GM19467 (cell line): Measurements from ENCODE around the gene NOP10.
A peak's percentile ranks its signal among the peaks of the same experiment; 100 is the strongest.
"Not testable (repeated sequence)": the region's sequence is repeated elsewhere in the genome, so short reads cannot be mapped to it uniquely, and the experiment has no call there.

Experiments
- ATAC-seq: cut with Tn5 transposase; IDR thresholded peaks from one replicate; pipeline ENCODE4 v1.9.1; 2021; ENCODE audit warnings: mild to moderate bottlenecking, moderate library complexity; ENCODE audit not compliant: unreplicated experiment

The NOP10 gene

GRCh38 chr15:34359416-34359815 is 16.5 kb upstream of the NOP10 start:
- ATAC-seq: no peak

GRCh38 chr15:34358948-34359347 is 16.0 kb upstream of the NOP10 start:
- no peak for ATAC-seq

GRCh38 chr15:34358367-34358766 is 15.4 kb upstream of the NOP10 start:
- no peak for ATAC-seq

- no peak for ATAC-seq
These were observed 14.7 kb upstream of the NOP10 start for GRCh38 chr15:34357653-34358052.

- no peak for ATAC-seq
These were observed 12.3 kb upstream of the NOP10 start for GRCh38 chr15:34355241-34355640.

GRCh38 chr15:34354286-34354685 is 11.3 kb upstream of the NOP10 start:
- no peak for ATAC-seq

- ATAC-seq: no peak
These were observed 10.7 kb upstream of the NOP10 start for GRCh38 chr15:34353627-34354026.

GRCh38 chr15:34352996-34353395 is 10.1 kb upstream of the NOP10 start:
- not testable (repeated sequence) for ATAC-seq

- ATAC-seq: no peak
These were observed 6.8 kb upstream of the NOP10 start for GRCh38 chr15:34349769-34350168.

GRCh38 chr15:34348735-34349300 is 5.9 kb upstream of the NOP10 start:
- ATAC-seq: no peak

GRCh38 chr15:34347951-34348638 is 5.2 kb upstream of the NOP10 start:
- no peak for ATAC-seq

GRCh38 chr15:34342213-34342736 is 661 bp downstream of the NOP10 start:
- not testable (repeated sequence) for ATAC-seq

GRCh38 chr15:34341381-34342212 is 1.3 kb downstream of the NOP10 start:
- no peak for ATAC-seq

GRCh38 chr15:34339946-34340345 is 3.0 kb downstream of the NOP10 start:
- no peak for ATAC-seq

- no peak for ATAC-seq
These were observed 4.6 kb downstream of the NOP10 start for GRCh38 chr15:34338347-34338746.

GRCh38 chr15:34337557-34338306 is 5.2 kb downstream of the NOP10 start, which contains the start of gene SLC12A6:
TSS of gene SLC12A6 (minus strand) at chr15:34337781. CDS start at chr15:34336680, 1,101 bp downstream.
- ATAC-seq: peak; percentile 68

- ATAC-seq: peak; percentile 1
These were observed 5.9 kb downstream of the NOP10 start for GRCh38 chr15:34336991-34337556.

- ATAC-seq: no peak
These were observed 6.5 kb downstream of the NOP10 start for GRCh38 chr15:34336231-34336990.

GRCh38 chr15:34335176-34336032 is 7.5 kb downstream of the NOP10 start:
- ATAC-seq: no peak
